Measurements from ENCODE around the gene POMGNT2.

The POMGNT2 gene

GRCh38 chr3:43043071-43043766, 62.7 kb downstream of the POMGNT2 start:
- no peak for DNase-seq

DNA sequence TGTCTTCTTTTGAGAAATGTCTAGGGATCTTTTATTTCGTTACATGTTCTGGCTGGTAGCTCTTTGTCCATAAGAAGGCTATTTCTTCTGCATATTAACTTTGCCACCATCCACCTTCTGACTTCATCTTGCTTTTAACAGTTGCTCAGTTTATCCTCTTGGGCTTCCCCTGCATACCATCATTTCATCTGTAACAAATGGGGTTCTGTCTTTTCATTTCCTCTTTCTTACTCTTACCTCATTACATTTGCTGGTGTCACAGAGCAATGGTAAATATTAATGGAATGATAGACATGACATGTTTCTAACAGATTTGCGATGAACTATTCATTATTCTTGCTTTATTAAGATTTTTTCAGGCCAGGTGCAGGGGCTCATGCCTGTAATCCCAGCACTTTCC, 64.4 kb downstream of the POMGNT2 start:
- no peak for DNase-seq

GRCh38 chr3:43038010-43038409, 67.9 kb downstream of the POMGNT2 start:
- DNase-seq: no peak

- no peak for DNase-seq
Observed at GRCh38 chr3:43036621-43037423, 69.1 kb downstream of the POMGNT2 start.

- DNase-seq: no peak
Observed at GRCh38 chr3:43035801-43036365, 70.0 kb downstream of the POMGNT2 start.

- no peak for DNase-seq
Observed at GRCh38 chr3:43034911-43035310, 71.0 kb downstream of the POMGNT2 start.

DNA sequence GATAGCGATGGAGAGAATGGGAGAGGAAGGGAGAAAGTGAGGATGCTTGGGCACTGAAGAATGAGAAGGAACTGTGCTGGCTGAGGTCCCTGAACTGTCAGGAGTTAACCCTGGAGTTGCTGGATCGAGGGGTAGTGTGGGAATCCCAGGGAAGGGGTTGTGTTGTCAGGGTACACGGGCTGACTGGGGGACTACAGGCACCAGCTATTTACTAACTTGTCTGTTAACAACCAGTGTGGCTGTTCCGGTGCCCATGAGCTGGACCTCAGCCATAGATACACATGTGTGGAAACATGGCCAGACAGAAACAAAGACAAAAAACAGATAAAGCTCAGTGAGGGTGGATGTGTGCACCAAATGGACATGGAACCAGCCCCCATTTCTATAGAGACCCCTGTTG, 71.7 kb downstream of the POMGNT2 start:
- DNase-seq: no peak

- DNase-seq: no peak
Observed at GRCh38 chr3:43032646-43033628, 72.9 kb downstream of the POMGNT2 start.

GRCh38 chr3:43031889-43032545, 73.9 kb downstream of the POMGNT2 start:
- no peak for DNase-seq

GRCh38 chr3:43031485-43031884, 74.4 kb downstream of the POMGNT2 start:
- no peak for DNase-seq

DNA sequence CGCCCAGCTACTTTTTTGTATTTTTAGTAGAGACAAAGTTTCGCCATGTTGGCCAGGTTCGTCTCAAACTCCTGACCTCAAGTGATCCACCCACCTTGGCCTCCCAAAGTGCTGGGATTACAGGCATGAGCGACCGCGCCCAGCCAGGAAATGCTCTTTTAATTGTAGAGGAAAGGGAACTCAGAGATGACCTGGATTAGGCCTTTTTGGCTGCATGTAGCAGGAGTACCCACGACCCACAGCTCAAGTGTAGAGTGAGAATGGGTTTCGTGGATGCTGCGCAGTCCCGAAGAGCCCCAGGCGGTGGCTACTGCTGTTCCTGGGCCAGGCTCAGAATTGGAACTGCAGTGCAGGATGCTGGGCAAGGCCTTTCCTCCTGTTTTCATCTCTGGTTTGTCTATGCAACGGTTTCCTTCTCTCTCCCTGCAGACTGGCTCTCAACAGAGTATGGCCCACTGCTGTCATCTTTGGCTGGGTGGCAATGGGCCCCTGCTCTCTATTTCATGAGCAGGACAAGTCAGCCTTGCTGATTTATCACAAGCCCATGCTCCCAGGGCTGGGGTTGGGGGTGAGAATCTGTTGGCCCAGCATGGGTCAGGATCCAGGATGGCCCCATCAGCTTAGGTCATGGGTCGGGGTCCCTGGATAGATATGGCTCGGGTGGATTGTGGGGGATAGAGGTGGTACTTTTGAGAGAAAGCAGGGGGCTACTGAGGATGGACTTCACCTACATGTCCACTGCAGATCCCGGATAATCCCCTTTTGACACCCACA, 75.5 kb downstream of the POMGNT2 start:
- no peak for DNase-seq
